ENCODE measurements around the gene SORD. TPM values are rescaled to one million over a fixed set of nuclear protein-coding genes. Genes with fewer than 3 reads are reported as not detected.
"Not testable (repeated sequence)": the region's sequence is repeated elsewhere in the genome, so short reads cannot be mapped to it uniquely, and the experiment has no call there.

SORD gene
- total RNA-seq, 1 donor from 2014 or later: 23.2 TPM

DNA sequence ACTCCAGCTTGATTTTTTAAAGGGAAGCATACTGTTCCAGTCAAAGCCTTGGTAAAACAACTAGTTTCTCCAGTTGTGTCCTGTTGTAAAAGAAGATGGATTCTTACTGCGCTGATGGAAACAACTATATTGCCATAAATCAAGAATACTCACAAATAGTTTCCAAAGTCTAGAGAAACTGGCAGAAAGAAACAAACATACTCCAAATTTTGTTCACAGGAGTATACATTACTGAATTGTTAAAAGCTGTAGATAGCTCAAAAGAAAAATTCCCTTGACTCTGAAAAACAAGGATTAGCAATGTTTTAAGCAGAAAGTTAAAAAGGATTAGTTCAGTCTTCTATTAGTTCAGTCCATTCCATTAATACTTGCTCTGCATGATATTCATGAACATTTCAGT lies 27.6 kb downstream of the SORD start:
- no peaks in the 10 kb centered on the region for H3K36me3 ChIP-seq (ENCODE audit: control insufficient read depth, insufficient read depth, low read length)
- H3K27me3 ChIP-seq (ENCODE audit: control insufficient read depth, insufficient read depth, low read length): no peaks in the 10 kb centered on the region
- no peak for FAIRE-seq
- no peak for DNase-seq (ENCODE audit: low read depth)
- TF ChIP-seq, protein P1, sequence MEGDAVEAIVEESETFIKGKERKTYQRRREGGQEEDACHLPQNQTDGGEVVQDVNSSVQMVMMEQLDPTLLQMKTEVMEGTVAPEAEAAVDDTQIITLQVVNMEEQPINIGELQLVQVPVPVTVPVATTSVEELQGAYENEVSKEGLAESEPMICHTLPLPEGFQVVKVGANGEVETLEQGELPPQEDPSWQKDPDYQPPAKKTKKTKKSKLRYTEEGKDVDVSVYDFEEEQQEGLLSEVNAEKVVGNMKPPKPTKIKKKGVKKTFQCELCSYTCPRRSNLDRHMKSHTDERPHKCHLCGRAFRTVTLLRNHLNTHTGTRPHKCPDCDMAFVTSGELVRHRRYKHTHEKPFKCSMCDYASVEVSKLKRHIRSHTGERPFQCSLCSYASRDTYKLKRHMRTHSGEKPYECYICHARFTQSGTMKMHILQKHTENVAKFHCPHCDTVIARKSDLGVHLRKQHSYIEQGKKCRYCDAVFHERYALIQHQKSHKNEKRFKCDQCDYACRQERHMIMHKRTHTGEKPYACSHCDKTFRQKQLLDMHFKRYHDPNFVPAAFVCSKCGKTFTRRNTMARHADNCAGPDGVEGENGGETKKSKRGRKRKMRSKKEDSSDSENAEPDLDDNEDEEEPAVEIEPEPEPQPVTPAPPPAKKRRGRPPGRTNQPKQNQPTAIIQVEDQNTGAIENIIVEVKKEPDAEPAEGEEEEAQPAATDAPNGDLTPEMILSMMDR (IDR thresholded peaks at IDR 0.05; ENCODE audit: insufficient read depth, low read length, severe bottlenecking): no peak
- H3K4me3 ChIP-seq (ENCODE audit: low read depth, low read length): no peak overlapping the region

DNA sequence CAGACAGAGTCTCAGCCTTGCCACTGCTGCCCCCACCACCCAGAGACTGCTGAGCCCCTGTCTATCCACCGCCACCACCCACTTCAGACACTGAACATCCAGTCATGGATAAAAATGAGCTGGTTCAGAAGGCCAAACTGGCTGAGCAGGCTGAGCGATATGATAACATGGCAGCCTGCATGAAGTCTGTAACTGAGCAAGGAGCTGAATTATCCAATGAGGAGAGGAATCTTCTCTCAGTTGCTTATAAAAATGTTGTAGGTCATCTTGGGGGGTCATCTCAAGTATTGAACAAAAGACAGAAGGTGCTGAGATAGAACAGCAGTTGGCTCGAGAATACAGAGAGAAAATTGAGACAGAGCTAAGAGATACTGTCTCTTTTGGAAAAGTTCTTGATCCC lies 29.7 kb downstream of the SORD start:
- not testable (repeated sequence) for H3K36me3 ChIP-seq (ENCODE audit: control insufficient read depth, insufficient read depth, low read length); H3K27me3 ChIP-seq (ENCODE audit: control insufficient read depth, insufficient read depth, low read length); FAIRE-seq

DNA sequence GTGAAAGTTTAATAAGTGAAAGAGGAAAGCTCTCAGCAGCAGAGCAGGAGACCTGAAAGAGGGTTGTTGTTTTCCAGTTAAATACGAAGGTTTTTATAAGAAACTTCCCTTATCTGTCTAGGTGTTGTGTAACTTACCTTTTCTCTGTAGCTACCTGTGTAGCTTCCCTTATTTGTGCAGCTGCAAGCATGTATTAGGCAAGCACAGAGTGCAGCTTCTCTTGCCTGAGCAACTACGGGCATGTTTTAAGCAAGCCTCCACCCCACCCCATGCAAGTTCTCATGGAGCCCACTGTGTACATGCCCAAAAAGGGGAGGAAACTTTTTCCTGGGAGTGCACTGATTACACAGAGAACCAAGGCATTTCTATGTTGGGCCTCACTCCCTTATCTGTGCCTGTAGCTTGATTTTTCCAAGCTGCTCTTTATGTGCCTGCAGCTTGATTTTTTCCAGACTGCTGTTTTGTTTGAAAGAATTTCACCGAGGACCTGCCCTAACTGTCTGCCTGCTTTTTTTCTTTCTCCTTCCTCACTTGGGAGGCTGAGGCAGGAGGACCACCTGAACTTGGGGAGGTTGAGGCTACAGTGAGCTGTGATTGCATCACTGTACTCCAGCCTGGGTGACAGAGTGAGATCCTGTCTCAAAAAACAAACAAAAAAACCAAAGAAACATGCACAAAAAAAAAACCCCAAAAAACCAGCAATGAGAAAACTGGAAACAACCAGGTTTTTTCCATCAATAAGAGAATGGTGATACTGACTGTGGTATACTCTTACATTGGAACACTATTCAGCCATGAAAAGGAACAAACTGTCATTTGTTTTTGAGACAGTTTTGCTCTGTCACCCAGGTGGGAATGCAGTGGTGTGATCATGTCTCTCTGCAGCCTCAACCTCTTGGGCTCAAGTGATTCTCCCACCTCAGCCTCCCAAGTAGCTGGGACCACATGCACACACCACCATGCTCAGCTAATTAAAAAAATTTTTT lies 36.0 kb downstream of the SORD start:
- FAIRE-seq (peak; percentile 96), DNase-seq (ENCODE audit: low read depth) (peak; percentile 97)
- H3K36me3 ChIP-seq (ENCODE audit: control insufficient read depth, insufficient read depth, low read length); H3K27me3 ChIP-seq (ENCODE audit: control insufficient read depth, insufficient read depth, low read length); H3K4me3 ChIP-seq (ENCODE audit: low read depth, low read length): not testable (repeated sequence)

More for the DNA sequence above, 29.7 kb downstream of the SORD start:
- H3K4me3 ChIP-seq (ENCODE audit: low read depth, low read length); DNase-seq (ENCODE audit: low read depth): not testable (repeated sequence)

DNA sequence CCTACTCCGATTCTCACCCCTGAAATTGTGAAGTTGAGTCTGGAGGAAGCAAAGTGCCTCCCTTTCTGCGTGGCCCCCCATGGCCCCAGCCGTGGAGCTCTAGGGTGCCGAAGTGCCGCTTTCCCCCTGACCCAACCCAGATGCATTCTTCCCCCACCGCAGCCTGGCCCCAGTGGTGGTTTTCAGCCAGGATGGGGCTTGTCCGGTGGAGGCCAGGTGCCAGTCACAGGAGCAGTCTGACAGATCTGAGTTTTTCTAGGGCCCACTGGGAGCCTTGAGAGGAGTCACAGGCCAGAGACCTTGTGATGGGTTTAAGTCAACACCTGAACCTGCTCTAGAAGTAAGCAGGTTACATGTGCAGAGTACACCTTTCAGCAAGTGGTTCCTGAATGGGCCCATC lies 39.3 kb downstream of the SORD start:
- not testable (repeated sequence) for H3K4me3 ChIP-seq (ENCODE audit: low read depth, low read length); DNase-seq (ENCODE audit: low read depth); FAIRE-seq; H3K36me3 ChIP-seq (ENCODE audit: control insufficient read depth, insufficient read depth, low read length); H3K27me3 ChIP-seq (ENCODE audit: control insufficient read depth, insufficient read depth, low read length)

DNA sequence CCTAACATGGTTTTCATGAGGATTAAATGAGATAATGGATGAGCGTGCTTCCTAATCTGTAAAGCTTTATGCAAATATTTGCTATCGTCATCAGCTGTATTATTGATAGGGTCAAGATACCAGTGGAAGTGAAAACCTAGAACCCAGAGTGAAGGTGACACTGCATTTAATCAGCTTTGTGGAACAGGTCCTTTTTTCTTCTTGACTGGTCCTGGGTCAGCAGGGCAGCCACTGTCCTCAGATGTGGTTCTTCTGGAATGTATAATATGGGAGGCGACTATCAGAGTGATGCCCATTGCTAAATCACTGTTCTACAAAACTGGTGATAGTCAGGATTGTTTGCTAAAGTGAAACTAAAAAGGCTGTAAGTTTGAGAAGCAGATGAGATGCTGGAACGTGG lies 41.4 kb downstream of the SORD start:
- TF ChIP-seq, protein P1 (IDR thresholded peaks at IDR 0.05; ENCODE audit: insufficient read depth, low read length, severe bottlenecking): no peak
- Histone ChIP-seq H3K27me3 (ENCODE audit: control insufficient read depth, insufficient read depth, low read length) (no peaks in the 10 kb centered on the region), H3K4me3 (ENCODE audit: low read depth, low read length) (no peak overlapping the region), H3K36me3 (ENCODE audit: control insufficient read depth, insufficient read depth, low read length) (no peaks in the 10 kb centered on the region)
- no peak for FAIRE-seq
- no peak for DNase-seq (ENCODE audit: low read depth)

DNA sequence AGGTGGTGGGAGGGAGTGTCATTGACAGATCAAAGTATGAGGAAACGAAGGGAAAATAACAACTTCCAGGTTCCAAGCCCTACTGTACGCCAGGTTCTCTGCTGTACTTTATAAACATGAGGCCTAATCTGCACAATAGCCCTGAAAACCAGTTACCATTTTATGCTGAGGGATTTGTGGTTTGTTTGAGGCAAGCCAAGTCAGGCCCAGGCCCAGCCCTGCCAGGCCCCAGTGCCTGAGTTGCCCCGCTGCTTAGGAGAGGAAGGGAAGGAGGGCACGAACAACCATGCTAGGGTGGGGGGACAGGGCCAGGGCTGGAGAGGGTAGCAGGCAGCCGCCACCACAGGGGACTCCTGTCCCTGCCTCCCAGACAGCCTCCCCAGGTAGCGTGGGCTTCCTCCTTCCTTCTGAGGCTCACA lies 47.0 kb downstream of the SORD start:
- DNase-seq (ENCODE audit: low read depth): peak; percentile 68
- not testable (repeated sequence) for H3K36me3 ChIP-seq (ENCODE audit: control insufficient read depth, insufficient read depth, low read length); H3K4me3 ChIP-seq (ENCODE audit: low read depth, low read length); H3K27me3 ChIP-seq (ENCODE audit: control insufficient read depth, insufficient read depth, low read length); FAIRE-seq

DNA sequence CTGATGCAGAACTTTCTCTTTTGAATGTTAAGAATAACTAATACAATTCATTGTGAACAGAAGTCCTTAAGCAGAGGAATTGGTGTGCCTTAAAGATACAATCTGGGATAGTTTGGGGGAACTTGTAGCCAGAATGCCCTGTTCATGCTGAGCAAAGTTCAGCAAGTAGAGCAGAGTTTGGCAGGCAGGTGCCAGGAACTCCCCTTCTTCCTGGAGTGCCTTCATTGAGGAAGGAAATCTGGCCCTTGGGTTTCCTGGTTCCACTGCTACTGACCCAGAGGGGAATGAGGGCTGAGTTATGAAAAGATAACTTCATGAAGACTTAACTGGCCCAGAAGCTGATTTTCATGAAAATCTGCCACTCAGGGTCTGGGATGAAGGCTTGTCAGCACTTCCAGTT lies 50.6 kb downstream of the SORD start:
- DNase-seq (ENCODE audit: low read depth); H3K36me3 ChIP-seq (ENCODE audit: control insufficient read depth, insufficient read depth, low read length); H3K27me3 ChIP-seq (ENCODE audit: control insufficient read depth, insufficient read depth, low read length); FAIRE-seq; H3K4me3 ChIP-seq (ENCODE audit: low read depth, low read length): not testable (repeated sequence)

DNA sequence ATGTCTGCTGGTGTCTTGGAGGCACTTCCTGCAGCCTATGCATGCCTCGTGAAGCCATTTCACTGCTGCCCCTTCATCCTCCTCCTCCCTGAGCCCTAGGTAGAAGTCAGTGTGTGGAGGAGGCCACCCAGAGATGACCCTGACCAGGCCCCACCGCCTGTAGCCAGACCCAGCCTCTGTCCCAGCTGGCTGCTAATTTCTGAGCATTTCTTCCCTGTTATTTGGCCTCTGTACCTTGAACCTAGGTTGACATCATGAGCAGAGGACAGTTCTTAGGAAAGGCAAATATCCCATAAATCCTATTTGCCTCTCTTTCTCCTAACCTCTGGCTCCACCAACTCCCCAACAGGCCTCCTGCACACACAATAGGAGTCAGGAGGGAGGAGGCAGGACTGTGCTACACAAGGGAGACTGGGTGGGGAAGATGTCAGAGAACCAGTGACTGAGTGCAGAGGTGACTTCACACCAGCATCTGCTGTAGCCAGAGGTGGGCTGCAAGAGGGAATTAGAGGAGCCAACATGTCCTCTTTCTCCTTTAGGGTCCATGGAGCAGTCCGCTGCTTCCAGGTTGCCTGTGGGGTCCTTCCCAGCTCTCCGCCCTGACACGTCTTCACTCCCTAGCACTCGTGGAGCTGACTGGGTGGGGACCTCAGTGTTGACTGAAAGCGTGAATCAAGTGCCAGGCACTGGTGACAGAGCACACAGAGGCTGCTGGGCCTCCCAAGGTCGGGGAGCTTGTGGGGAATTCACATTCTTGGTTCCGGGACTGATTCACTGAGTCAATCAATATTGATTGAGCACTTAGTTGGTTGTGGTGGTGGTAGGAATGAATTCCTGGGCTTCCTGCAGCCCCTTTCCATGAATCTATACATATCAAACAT lies 52.7 kb downstream of the SORD start:
- not testable (repeated sequence) for H3K36me3 ChIP-seq (ENCODE audit: control insufficient read depth, insufficient read depth, low read length); DNase-seq (ENCODE audit: low read depth)
- peak; percentile 52 for FAIRE-seq

DNA sequence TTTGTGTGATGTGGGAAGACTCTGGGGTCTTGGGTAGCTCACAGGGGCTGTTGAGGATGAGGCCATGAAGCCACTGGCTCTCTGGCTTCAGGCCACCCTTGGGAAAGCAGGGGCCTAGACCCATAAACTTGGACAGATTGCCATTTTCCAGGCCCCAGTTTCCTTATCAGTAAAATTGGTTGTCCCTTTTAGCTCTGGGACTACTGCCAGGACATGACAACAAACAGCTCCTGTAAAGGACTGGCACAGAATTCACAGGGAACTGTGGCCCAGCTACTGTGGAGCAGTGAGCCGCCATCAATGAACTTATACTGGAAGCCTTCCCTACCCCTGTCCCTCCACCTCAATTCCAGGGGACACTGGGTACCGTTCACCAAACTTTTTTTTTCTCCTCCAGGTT lies 54.4 kb downstream of the SORD start:
- not testable (repeated sequence) for FAIRE-seq; DNase-seq (ENCODE audit: low read depth); H3K27me3 ChIP-seq (ENCODE audit: control insufficient read depth, insufficient read depth, low read length); H3K4me3 ChIP-seq (ENCODE audit: low read depth, low read length); H3K36me3 ChIP-seq (ENCODE audit: control insufficient read depth, insufficient read depth, low read length)

More for the DNA sequence above, 52.7 kb downstream of the SORD start:
- not testable (repeated sequence) for H3K4me3 ChIP-seq (ENCODE audit: low read depth, low read length); H3K27me3 ChIP-seq (ENCODE audit: control insufficient read depth, insufficient read depth, low read length)

DNA sequence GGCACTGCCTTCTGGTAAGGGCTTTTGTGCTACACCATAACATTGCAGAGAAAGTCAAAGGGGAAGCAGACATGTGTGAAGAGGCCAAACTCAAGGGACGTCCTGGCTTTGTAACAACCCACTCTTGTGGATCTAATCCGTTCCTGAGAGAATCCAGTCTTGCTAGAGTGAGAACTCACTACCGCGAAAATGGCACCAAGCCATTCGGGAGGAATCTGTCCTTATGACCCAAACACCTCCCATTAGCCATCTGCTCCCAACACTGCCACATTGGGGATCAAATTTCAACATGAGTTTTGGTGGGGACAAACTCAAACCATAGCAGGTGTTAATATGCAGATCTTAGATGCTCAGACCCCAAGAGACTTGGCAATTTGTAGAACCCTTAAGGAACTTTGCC lies 56.2 kb downstream of the SORD start:
- not testable (repeated sequence) for H3K36me3 ChIP-seq (ENCODE audit: control insufficient read depth, insufficient read depth, low read length); FAIRE-seq; DNase-seq (ENCODE audit: low read depth); H3K4me3 ChIP-seq (ENCODE audit: low read depth, low read length); H3K27me3 ChIP-seq (ENCODE audit: control insufficient read depth, insufficient read depth, low read length)

DNA sequence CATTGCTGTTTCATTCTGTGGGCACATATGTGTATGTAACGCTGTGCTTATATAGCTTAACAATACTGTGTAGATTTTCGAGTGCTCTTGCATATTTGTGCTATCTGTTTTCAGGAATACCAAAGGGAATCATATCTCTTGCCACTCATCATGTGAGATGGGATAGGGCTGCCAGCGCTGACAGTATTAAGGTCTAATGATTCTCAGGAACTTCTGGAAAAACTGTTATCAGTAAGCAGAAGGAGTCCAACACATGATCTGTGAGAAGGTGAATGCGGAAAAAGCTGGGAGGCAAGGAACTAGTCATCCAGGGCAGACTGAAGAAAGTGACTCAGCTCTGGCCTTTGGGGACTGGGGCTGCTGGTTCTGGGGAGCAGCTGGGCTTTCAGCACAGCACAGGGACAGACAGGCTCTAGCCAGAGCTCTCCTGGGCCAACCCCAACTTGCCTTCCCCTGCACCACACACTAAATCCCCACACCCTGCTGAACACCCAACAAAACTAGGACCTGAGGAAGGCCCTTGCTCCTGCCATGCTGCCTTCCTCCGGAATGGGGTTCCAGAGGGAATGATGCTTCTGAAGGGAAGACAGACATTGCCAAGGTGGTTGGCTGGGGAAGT lies 56.7 kb downstream of the SORD start:
- not testable (repeated sequence) for H3K27me3 ChIP-seq (ENCODE audit: control insufficient read depth, insufficient read depth, low read length); DNase-seq (ENCODE audit: low read depth)
- peak; percentile 36 for FAIRE-seq

DNA sequence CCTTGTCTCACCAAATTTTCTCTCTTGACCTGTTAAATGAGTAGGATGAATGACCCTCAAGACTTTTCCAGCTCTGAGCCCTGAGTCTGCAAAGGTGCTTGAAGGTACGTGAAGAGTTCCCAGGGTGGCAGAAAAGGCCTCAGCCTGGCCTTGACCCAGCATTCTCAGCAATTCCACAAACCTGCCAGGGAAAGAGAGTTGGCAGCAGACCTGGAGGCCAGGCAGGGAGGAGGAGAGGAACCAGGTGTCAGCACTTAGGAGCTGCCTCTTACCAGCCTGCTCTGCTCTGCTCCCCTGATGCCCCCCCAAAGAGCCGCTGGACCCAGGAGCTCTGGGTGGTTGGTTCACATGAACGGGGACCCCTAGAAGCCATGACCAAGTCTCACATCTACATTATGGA lies 57.6 kb downstream of the SORD start:
- not testable (repeated sequence) for H3K4me3 ChIP-seq (ENCODE audit: low read depth, low read length); FAIRE-seq; DNase-seq (ENCODE audit: low read depth); H3K27me3 ChIP-seq (ENCODE audit: control insufficient read depth, insufficient read depth, low read length); H3K36me3 ChIP-seq (ENCODE audit: control insufficient read depth, insufficient read depth, low read length)

More for the DNA sequence above, 56.7 kb downstream of the SORD start:
- H3K4me3 ChIP-seq (ENCODE audit: low read depth, low read length); H3K36me3 ChIP-seq (ENCODE audit: control insufficient read depth, insufficient read depth, low read length): not testable (repeated sequence)

Measured in bronchial epithelial cell (primary cell).